Fibroblast of the conjunctiva (primary cell): ENCODE measurements around the gene PPP1R1C.

Source experiments
- DNase-seq: peaks from one replicate; pipeline ENCODE4 v3.0.0-alpha.2; 2010; ENCODE audit warnings: low read depth

PPP1R1C gene

GRCh38 chr2:181972431-181973170, 13.1 kb upstream of the PPP1R1C start:
- no peak for DNase-seq

GRCh38 chr2:181973171-181973783, 12.4 kb upstream of the PPP1R1C start:
- DNase-seq: no peak

GRCh38 chr2:181977661-181978350, 7.8 kb upstream of the PPP1R1C start:
- no peak for DNase-seq

GRCh38 chr2:181978351-181979150, 7.1 kb upstream of the PPP1R1C start:
- no peak for DNase-seq

GRCh38 chr2:181984060-181984459, 1.6 kb upstream of the PPP1R1C start:
- no peak for DNase-seq

GRCh38 chr2:181984814-181985631, 630 bp upstream of the PPP1R1C start:
- no peak for DNase-seq

- DNase-seq: no peak
Measured at GRCh38 chr2:181988154-181988924, 2.7 kb downstream of the PPP1R1C start.

- no peak for DNase-seq
Measured at GRCh38 chr2:181989099-181989498, 3.4 kb downstream of the PPP1R1C start.

- DNase-seq: no peak
Measured at GRCh38 chr2:181991171-181991885, 5.7 kb downstream of the PPP1R1C start.

GRCh38 chr2:181992776-181993175, 7.1 kb downstream of the PPP1R1C start:
- DNase-seq: no peak

GRCh38 chr2:181995289-181995688, 9.6 kb downstream of the PPP1R1C start:
- DNase-seq: no peak

- DNase-seq: no peak
Measured at GRCh38 chr2:181998041-181998835, 12.6 kb downstream of the PPP1R1C start.

GRCh38 chr2:181998891-181999654, 13.4 kb downstream of the PPP1R1C start:
- DNase-seq: no peak

- no peak for DNase-seq
Measured at GRCh38 chr2:181999911-182000310, 14.3 kb downstream of the PPP1R1C start.

GRCh38 chr2:182004945-182005520, 19.4 kb downstream of the PPP1R1C start:
- DNase-seq: no peak

- DNase-seq: no peak
Measured at GRCh38 chr2:182006595-182007341, 21.1 kb downstream of the PPP1R1C start.

GRCh38 chr2:182014284-182014683, 28.6 kb downstream of the PPP1R1C start:
- DNase-seq: no peak
